ENCODE measurements around the gene DRD4.

The DRD4 gene

GRCh38 chr11:605286-606129, 31.6 kb upstream of the DRD4 start:
- Mint-ChIP-seq H3K9me3 (no peaks in the 10 kb centered on the region), H3K4me3 (no peak overlapping the region), H3K27me3 (no peaks in the 10 kb centered on the region), H3K27ac (no peak overlapping the region), H3K36me3 (peaks cover 37% of the 10 kb centered on the region), H3K4me1 (no peaks in the 10 kb centered on the region)
- CTCF ChIA-PET, result no interaction called here
- DNase-seq, result no peak

GRCh38 chr11:606245-606644, 30.8 kb upstream of the DRD4 start:
- H3K4me3 Mint-ChIP-seq, result no peak overlapping the region
- no peaks in the 10 kb centered on the region for H3K27me3 Mint-ChIP-seq
- peaks cover 41% of the 10 kb centered on the region for H3K36me3 Mint-ChIP-seq
- CTCF ChIA-PET, result no interaction called here
- H3K27ac Mint-ChIP-seq, result no peak overlapping the region
- no peak for DNase-seq
- H3K9me3 Mint-ChIP-seq, result no peaks in the 10 kb centered on the region
- H3K4me1 Mint-ChIP-seq, result no peaks in the 10 kb centered on the region

- no peak for DNase-seq
- H3K4me3 Mint-ChIP-seq, result no peak overlapping the region
- CTCF ChIA-PET, result no interaction called here
- peaks cover 3% of the 10 kb centered on the region for H3K4me1 Mint-ChIP-seq
- H3K9me3 Mint-ChIP-seq, result no peaks in the 10 kb centered on the region
- no peaks in the 10 kb centered on the region for H3K27me3 Mint-ChIP-seq
- peaks cover 36% of the 10 kb centered on the region for H3K36me3 Mint-ChIP-seq
- H3K27ac Mint-ChIP-seq, result no peak overlapping the region
Measured at GRCh38 chr11:607020-607780, 29.9 kb upstream of the DRD4 start.

GRCh38 chr11:607971-608659, 29.0 kb upstream of the DRD4 start:
- DNase-seq, result no peak
- H3K9me3 Mint-ChIP-seq, result no peaks in the 10 kb centered on the region
- H3K4me3 Mint-ChIP-seq, result no peak overlapping the region
- H3K4me1 Mint-ChIP-seq, result peaks cover 4% of the 10 kb centered on the region
- H3K36me3 Mint-ChIP-seq, result peaks cover 36% of the 10 kb centered on the region
- CTCF ChIA-PET, result no interaction called here
- no peaks in the 10 kb centered on the region for H3K27me3 Mint-ChIP-seq
- peak overlapping the region; percentile 33 for H3K27ac Mint-ChIP-seq

- Mint-ChIP-seq H3K27me3 (no peaks in the 10 kb centered on the region), H3K4me1 (peaks cover 7% of the 10 kb centered on the region), H3K27ac (peak overlapping the region; percentile 33), H3K4me3 (no peak overlapping the region), H3K9me3 (no peaks in the 10 kb centered on the region), H3K36me3 (peaks cover 34% of the 10 kb centered on the region)
- no peak for DNase-seq
- CTCF ChIA-PET, result no interaction called here
Measured at GRCh38 chr11:608791-609251, 28.2 kb upstream of the DRD4 start.

GRCh38 chr11:609341-609811, 27.7 kb upstream of the DRD4 start:
- no peak overlapping the region for H3K27ac Mint-ChIP-seq

GRCh38 chr11:610146-610801, 26.8 kb upstream of the DRD4 start:
- Mint-ChIP-seq H3K9me3 (no peaks in the 10 kb centered on the region), H3K4me3 (no peak overlapping the region), H3K36me3 (peaks cover 31% of the 10 kb centered on the region), H3K4me1 (peaks cover 16% of the 10 kb centered on the region), H3K27me3 (peaks cover 4% of the 10 kb centered on the region), H3K27ac (no peak overlapping the region)
- CTCF ChIA-PET, result interaction anchor here (0.9 kb wide), 1 partner anchor 25 kb away, joined by 3 read pairs; no protein-coding TSS in a partner anchor
- no peak for DNase-seq

More at GRCh38 chr11:609341-609811, 27.7 kb upstream of the DRD4 start:
- CTCF ChIA-PET, result interaction anchor here (0.9 kb wide), 1 partner anchor 24 kb away, joined by 3 read pairs; no protein-coding TSS in a partner anchor
- no peaks in the 10 kb centered on the region for H3K9me3 Mint-ChIP-seq
- H3K4me3 Mint-ChIP-seq, result no peak overlapping the region
- peaks cover 3% of the 10 kb centered on the region for H3K27me3 Mint-ChIP-seq
- H3K4me1 Mint-ChIP-seq, result peaks cover 13% of the 10 kb centered on the region
- no peak for DNase-seq
- peaks cover 34% of the 10 kb centered on the region for H3K36me3 Mint-ChIP-seq

GRCh38 chr11:611001-611996, 25.8 kb upstream of the DRD4 start:
- Mint-ChIP-seq H3K9me3 (no peaks in the 10 kb centered on the region), H3K4me1 (peaks cover 21% of the 10 kb centered on the region), H3K27me3 (peaks cover 7% of the 10 kb centered on the region), H3K27ac (peak overlapping the region; percentile 88), H3K36me3 (peaks cover 31% of the 10 kb centered on the region), H3K4me3 (no peak overlapping the region)
- CTCF ChIA-PET, result interaction anchor here (1.5 kb wide), 1 partner anchor 56 kb away, joined by 11 read pairs; no protein-coding TSS in a partner anchor
- no peak for DNase-seq

GRCh38 chr11:612201-612960, 24.7 kb upstream of the DRD4 start:
- H3K27ac Mint-ChIP-seq, result peak overlapping the region; percentile 88
- H3K36me3 Mint-ChIP-seq, result peaks cover 23% of the 10 kb centered on the region
- H3K4me1 Mint-ChIP-seq, result peaks cover 24% of the 10 kb centered on the region
- peak; percentile 57 for DNase-seq
- CTCF ChIA-PET, result interaction anchor here (1.5 kb wide), 1 partner anchor 57 kb away, joined by 11 read pairs; no protein-coding TSS in a partner anchor
- no peak overlapping the region for H3K4me3 Mint-ChIP-seq
- no peaks in the 10 kb centered on the region for H3K9me3 Mint-ChIP-seq
- peaks cover 11% of the 10 kb centered on the region for H3K27me3 Mint-ChIP-seq

- Mint-ChIP-seq H3K9me3 (no peaks in the 10 kb centered on the region), H3K4me1 (peaks cover 24% of the 10 kb centered on the region), H3K27me3 (peaks cover 11% of the 10 kb centered on the region), H3K4me3 (no peak overlapping the region), H3K36me3 (peaks cover 19% of the 10 kb centered on the region), H3K27ac (peak overlapping the region; percentile 88)
- DNase-seq, result no peak
- CTCF ChIA-PET, result interaction anchor here (0.8 to 1.5 kb wide), 2 partner anchors 37 to 58 kb away, joined by 3 to 11 read pairs; partner anchors contain the start of gene PHRF1
Measured at GRCh38 chr11:612961-613300, 24.1 kb upstream of the DRD4 start.

GRCh38 chr11:613369-613968, 23.6 kb upstream of the DRD4 start:
- Mint-ChIP-seq H3K36me3 (peaks cover 15% of the 10 kb centered on the region), H3K9me3 (no peaks in the 10 kb centered on the region), H3K27ac (peak overlapping the region; percentile 86), H3K4me3 (peak overlapping the region; percentile 47), H3K27me3 (peaks cover 11% of the 10 kb centered on the region), H3K4me1 (peaks cover 24% of the 10 kb centered on the region)
- DNase-seq, result peak; percentile 92
- CTCF ChIA-PET, result interaction anchor here (0.8 to 1.5 kb wide), 2 partner anchors 37 to 58 kb away, joined by 3 to 11 read pairs; partner anchors contain the start of gene PHRF1

Measured in activated naive CD4-positive, alpha-beta T cell treated with anti-CD3 and anti-CD28 coated beads, Interleukin-2, amount 10 ng/mL, durations not matched to agents 7 days and 5 days (primary cell).